Body of pancreas (tissue), 4 donors: ENCODE results near the gene TAF1A. TPM values are rescaled to one million over a fixed set of nuclear protein-coding genes. Genes with fewer than 3 reads are reported as not detected.
"Not testable (repeated sequence)": the region's sequence is repeated elsewhere in the genome, so short reads cannot be mapped to it uniquely, and the experiment has no call there.

Source experiments
- ATAC-seq: fragments of 150-250 bp; one replicate; pipeline ENCODE4 v1.9.1; 2016
- DNase-seq, 4 donors: peaks; one replicate each; pipeline ENCODE4 v3.0.0-alpha.2; 2019
- H3K27ac ChIP-seq, 4 donors: fragments of 200-600 bp; sonication (generic); 1 replicate in 3 of 4; 2 replicates in 1 of 4; pipeline versions ENCODE4 v1.5.1 to v1.6.1; 2016 to 2019; ENCODE audit warnings: mild to moderate bottlenecking in 1 of 4, mixed read lengths in 1 of 4, moderate library complexity in 1 of 4
- H3K27me3 ChIP-seq, 2 donors: fragments of 200-600 bp; sonication (generic); one replicate each; pipeline ENCODE4 v1.6.0; 2016; ENCODE audit warnings: mild to moderate bottlenecking in 1 of 2
- H3K36me3 ChIP-seq, 2 donors: fragments of 200-600 bp; sonication (generic); replicated peaks in 1 of 2; 2 replicates each; pipeline ENCODE4 v1.5.1; 2016; ENCODE audit warnings: low read depth in 2 of 2; ENCODE audit not compliant: insufficient read depth in 1 of 2
- H3K4me1 ChIP-seq: fragments of 200-600 bp; sonication (generic); one replicate; pipeline ENCODE4 v1.6.0; 2016
- H3K4me3 ChIP-seq, 2 donors: fragments of 200-600 bp; sonication (generic); 1 replicate in 1 of 2; 2 replicates in 1 of 2; pipeline ENCODE4 v1.5.1; 2016 to 2019
- H3K9me3 ChIP-seq, 3 donors: fragments of 200-600 bp; sonication (generic); 1 replicate in 2 of 3; 2 replicates in 1 of 3; pipeline ENCODE4 v1.5.1; 2016
- CTCF ChIP-seq, 7 experiments: fragments of 450-650 bp in 4 of 7; fragments of 200-600 bp in 3 of 7; sonication (generic) in 3 of 7; IDR thresholded peaks; one replicate each; pipeline ENCODE4 v1.5.1; 2016 to 2019; ENCODE audit warnings: antibody characterized with exemption in 7 of 7
- POLR2A ChIP-seq, 3 donors: fragments of 450-650 bp; IDR thresholded peaks; one replicate each; pipeline ENCODE4 v1.6.1; 2016; ENCODE audit warnings: antibody characterized with exemption in 3 of 3, mild to moderate bottlenecking in 2 of 3
- WGBS, 2 donors: methylation state at CpG; one replicate each; pipeline ENCODE4 v1.1.5; 2017; 5-methylcytosine and 5-hydroxymethylcytosine counted together
- intact Hi-C: fragments of 100-400 bp; cut with DNase I; formaldehyde crosslinking; loops from one replicate; pipeline ENCODE4 v1.15.1; 2023
- total RNA-seq, 2 donors: library from RNA; depleted of rRNA; stranded (reverse); fragments of >200 nt; gene quantifications; one replicate each; pipeline ENCODE4 v1.1.0, GENCODE V29; 2016

The TAF1A gene
- total RNA-seq, 2 donors from 2014 or later: 0.99 to 15.8 TPM

GRCh38 chr1:222616525-222616924, 26.8 kb upstream of the TAF1A start:
- WGBS, 2 donors: 23 to 26% methylated on average over 5 of the region's 5 CpGs
- no peak overlapping the region for H3K4me3 ChIP-seq
- peaks cover 29% of the 10 kb centered on the region for H3K4me1 ChIP-seq
- ATAC-seq (peak; percentile 31), DNase-seq (peak; percentile 43 to 75 (median 64))
- H3K27me3 ChIP-seq: no peaks in the 10 kb centered on the region
- H3K9me3 ChIP-seq: no peaks in the 10 kb centered on the region
- no peaks in the 10 kb centered on the region for H3K36me3 ChIP-seq
- intact Hi-C loops: no loop called here
- peak overlapping the region; percentile 46 to 88 (median 80) for H3K27ac ChIP-seq
- TF ChIP-seq CTCF (IDR thresholded peaks at IDR 0.05) (no peak), POLR2A (IDR thresholded peaks at IDR 0.05) (no peak)

- Histone ChIP-seq H3K27me3 (no peaks in the 10 kb centered on the region), H3K9me3 (no peaks in the 10 kb centered on the region), H3K4me3 (no peak overlapping the region), H3K36me3 (no peaks in the 10 kb centered on the region), H3K4me1 (peaks cover 14% of the 10 kb centered on the region), H3K27ac (no peak overlapping the region)
- ATAC-seq (no peak), DNase-seq (no peak)
- WGBS, 2 donors: 15 to 23% methylated on average over 1 of the region's 1 CpG
- TF ChIP-seq POLR2A (IDR thresholded peaks at IDR 0.05): no peak
- no peak for TF ChIP-seq CTCF (IDR thresholded peaks at IDR 0.05)
- intact Hi-C loops: no loop called here
Measured at GRCh38 chr1:222613627-222614026, 23.9 kb upstream of the TAF1A start.

GRCh38 chr1:222610728-222611127, 21.0 kb upstream of the TAF1A start:
- intact Hi-C loops: no loop called here
- H3K27ac ChIP-seq: no peak overlapping the region
- no peaks in the 10 kb centered on the region for H3K4me1 ChIP-seq
- WGBS, 2 donors: 92 to 96% methylated on average over 2 of the region's 2 CpGs
- ATAC-seq (no peak), DNase-seq (no peak)
- TF ChIP-seq POLR2A (IDR thresholded peaks at IDR 0.05): no peak
- no peaks in the 10 kb centered on the region for H3K27me3 ChIP-seq
- H3K9me3 ChIP-seq: no peaks in the 10 kb centered on the region
- no peak overlapping the region for H3K4me3 ChIP-seq
- no peaks in the 10 kb centered on the region for H3K36me3 ChIP-seq

- H3K4me1 ChIP-seq, H3K36me3 ChIP-seq, H3K4me3 ChIP-seq, DNase-seq, intact Hi-C loops, H3K9me3 ChIP-seq, H3K27ac ChIP-seq, H3K27me3 ChIP-seq, ATAC-seq: not testable (repeated sequence)
- 37 to 43% methylated on average over 1 of the region's 1 CpG for WGBS, 2 donors
Measured at GRCh38 chr1:222609111-222609510, 19.4 kb upstream of the TAF1A start.

- ATAC-seq: no peak
- Histone ChIP-seq H3K27ac (no peak overlapping the region), H3K36me3 (no peaks in the 10 kb centered on the region), H3K9me3 (no peaks in the 10 kb centered on the region), H3K4me1 (no peaks in the 10 kb centered on the region), H3K4me3 (no peak overlapping the region), H3K27me3 (no peaks in the 10 kb centered on the region)
- no peak for TF ChIP-seq CTCF (IDR thresholded peaks at IDR 0.05)
- no peak for TF ChIP-seq POLR2A (IDR thresholded peaks at IDR 0.05)
- intact Hi-C loops: no loop called here
- WGBS, 2 donors: 83 to 95% methylated on average over 1 of the region's 1 CpG
- no peak for DNase-seq
Measured at GRCh38 chr1:222606757-222607156, 17.0 kb upstream of the TAF1A start.

GRCh38 chr1:222601257-222601656, 11.5 kb upstream of the TAF1A start:
- intact Hi-C loops: no loop called here
- H3K27ac ChIP-seq: no peak overlapping the region
- TF ChIP-seq CTCF (IDR thresholded peaks at IDR 0.05) (no peak), POLR2A (IDR thresholded peaks at IDR 0.05) (no peak)
- DNase-seq (no peak), ATAC-seq (no peak)
- H3K36me3 ChIP-seq: no peaks in the 10 kb centered on the region
- H3K4me1 ChIP-seq: no peaks in the 10 kb centered on the region
- no peaks in the 10 kb centered on the region for H3K27me3 ChIP-seq
- H3K9me3 ChIP-seq: no peaks in the 10 kb centered on the region
- WGBS, 2 donors: 82 to 85% methylated on average over 3 of the region's 3 CpGs
- no peak overlapping the region for H3K4me3 ChIP-seq
